ENCODE data around the gene ARHGEF4.

ARHGEF4 gene

GRCh38 chr2:131026919-131027318, 190.2 kb downstream of the ARHGEF4 start:
- peaks cover 0 to 2% of the 10 kb centered on the region in 2 donors for H3K27me3 ChIP-seq
- H3K36me3 ChIP-seq, result no peaks in the 10 kb centered on the region
- TF ChIP-seq, protein P1, sequence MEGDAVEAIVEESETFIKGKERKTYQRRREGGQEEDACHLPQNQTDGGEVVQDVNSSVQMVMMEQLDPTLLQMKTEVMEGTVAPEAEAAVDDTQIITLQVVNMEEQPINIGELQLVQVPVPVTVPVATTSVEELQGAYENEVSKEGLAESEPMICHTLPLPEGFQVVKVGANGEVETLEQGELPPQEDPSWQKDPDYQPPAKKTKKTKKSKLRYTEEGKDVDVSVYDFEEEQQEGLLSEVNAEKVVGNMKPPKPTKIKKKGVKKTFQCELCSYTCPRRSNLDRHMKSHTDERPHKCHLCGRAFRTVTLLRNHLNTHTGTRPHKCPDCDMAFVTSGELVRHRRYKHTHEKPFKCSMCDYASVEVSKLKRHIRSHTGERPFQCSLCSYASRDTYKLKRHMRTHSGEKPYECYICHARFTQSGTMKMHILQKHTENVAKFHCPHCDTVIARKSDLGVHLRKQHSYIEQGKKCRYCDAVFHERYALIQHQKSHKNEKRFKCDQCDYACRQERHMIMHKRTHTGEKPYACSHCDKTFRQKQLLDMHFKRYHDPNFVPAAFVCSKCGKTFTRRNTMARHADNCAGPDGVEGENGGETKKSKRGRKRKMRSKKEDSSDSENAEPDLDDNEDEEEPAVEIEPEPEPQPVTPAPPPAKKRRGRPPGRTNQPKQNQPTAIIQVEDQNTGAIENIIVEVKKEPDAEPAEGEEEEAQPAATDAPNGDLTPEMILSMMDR (IDR thresholded peaks at IDR 0.05), result no peak
- H3K9me3 ChIP-seq, result peaks cover 0 to 7% (median 0%) of the 10 kb centered on the region in 3 donors
- no peak for DNase-seq
- no peak overlapping the region for H3K27ac ChIP-seq
- H3K4me1 ChIP-seq, result no peaks in the 10 kb centered on the region
- no peak overlapping the region for H3K4me3 ChIP-seq
- intact Hi-C loops (cut with DNase I; ENCODE audit: low total_unique reads), result no loop called here

DNA sequence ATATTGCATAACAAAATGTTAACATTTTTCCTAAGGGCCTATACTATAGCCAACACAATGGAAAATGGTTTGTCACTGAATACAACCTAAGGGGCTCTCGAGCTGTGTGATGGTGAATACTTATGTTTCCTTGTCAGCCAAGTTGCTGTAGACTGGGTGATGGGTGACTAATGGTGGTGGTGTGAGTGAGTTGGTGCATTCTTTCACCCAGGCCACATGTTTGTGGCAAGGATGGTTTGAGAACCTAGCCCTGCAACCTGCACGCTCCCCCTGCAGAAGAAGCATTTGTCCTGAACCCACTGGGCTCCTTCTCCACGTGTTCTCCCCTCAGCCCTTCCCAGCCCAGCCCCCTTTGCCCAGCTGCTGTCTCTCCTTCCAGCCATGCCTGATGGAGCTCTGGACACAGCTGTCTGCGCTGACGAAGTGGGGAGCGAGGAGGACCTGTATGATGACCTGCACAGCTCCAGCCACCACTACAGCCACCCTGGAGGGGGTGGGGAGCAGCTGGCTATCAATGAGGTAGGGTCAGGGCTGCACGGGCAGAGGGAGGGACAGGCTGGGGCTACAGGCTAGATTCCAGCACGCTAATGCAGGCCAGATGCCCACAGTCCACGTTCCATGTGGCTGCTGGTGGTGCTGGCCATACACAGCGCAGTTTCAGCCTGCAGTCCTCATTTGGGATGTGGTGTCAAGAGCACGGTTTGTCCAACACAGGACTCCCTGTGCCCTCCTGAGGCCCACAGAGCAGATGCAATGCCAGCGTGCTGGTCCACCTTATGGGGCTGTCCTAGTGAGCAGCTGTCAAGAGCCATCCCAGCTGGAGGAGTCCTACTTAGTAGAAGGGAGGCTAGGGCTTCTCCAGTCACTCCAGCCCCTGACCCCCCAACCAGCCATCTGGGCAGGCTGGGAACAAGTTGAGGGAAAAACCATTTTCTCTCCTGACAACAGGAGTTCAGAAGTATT, 191.1 kb downstream of the ARHGEF4 start:
- Histone ChIP-seq H3K27me3 (peaks cover 0 to 2% of the 10 kb centered on the region in 2 donors), H3K4me3 (no peak overlapping the region), H3K4me1 (no peaks in the 10 kb centered on the region), H3K9me3 (peaks cover 0 to 7% (median 0%) of the 10 kb centered on the region in 3 donors), H3K36me3 (no peaks in the 10 kb centered on the region), H3K27ac (no peak overlapping the region)
- TF ChIP-seq, protein P1 (IDR thresholded peaks at IDR 0.05), result no peak
- DNase-seq, result peak in 1 of 2 donors; percentile 52
- intact Hi-C loops (cut with DNase I; ENCODE audit: low total_unique reads), result no loop called here

GRCh38 chr2:131029812-131030211, 193.1 kb downstream of the ARHGEF4 start:
- Histone ChIP-seq H3K27me3 (peaks cover 0 to 9% of the 10 kb centered on the region in 2 donors), H3K9me3 (peaks cover 0 to 7% (median 0%) of the 10 kb centered on the region in 3 donors), H3K36me3 (no peaks in the 10 kb centered on the region), H3K4me1 (peaks cover 0 to 10% (median 7%) of the 10 kb centered on the region in 4 donors), H3K27ac (no peak overlapping the region), H3K4me3 (no peak overlapping the region)
- TF ChIP-seq, protein P1 (IDR thresholded peaks at IDR 0.05), result no peak
- DNase-seq, result no peak
- intact Hi-C loops (cut with DNase I; ENCODE audit: low total_unique reads), result no loop called here

GRCh38 chr2:131030478-131030971, 193.8 kb downstream of the ARHGEF4 start:
- peak in 1 of 2 donors; percentile 55 for DNase-seq
- H3K27me3 ChIP-seq, result peaks cover 0 to 14% of the 10 kb centered on the region in 2 donors
- H3K4me1 ChIP-seq, result peaks cover 0 to 16% (median 11%) of the 10 kb centered on the region in 4 donors
- intact Hi-C loops (cut with DNase I; ENCODE audit: low total_unique reads), result no loop called here
- no peaks in the 10 kb centered on the region for H3K36me3 ChIP-seq
- TF ChIP-seq, protein P1 (IDR thresholded peaks at IDR 0.05), result no peak
- H3K27ac ChIP-seq, result no peak overlapping the region
- peaks cover 0 to 7% (median 0%) of the 10 kb centered on the region in 3 donors for H3K9me3 ChIP-seq
- no peak overlapping the region for H3K4me3 ChIP-seq

DNA sequence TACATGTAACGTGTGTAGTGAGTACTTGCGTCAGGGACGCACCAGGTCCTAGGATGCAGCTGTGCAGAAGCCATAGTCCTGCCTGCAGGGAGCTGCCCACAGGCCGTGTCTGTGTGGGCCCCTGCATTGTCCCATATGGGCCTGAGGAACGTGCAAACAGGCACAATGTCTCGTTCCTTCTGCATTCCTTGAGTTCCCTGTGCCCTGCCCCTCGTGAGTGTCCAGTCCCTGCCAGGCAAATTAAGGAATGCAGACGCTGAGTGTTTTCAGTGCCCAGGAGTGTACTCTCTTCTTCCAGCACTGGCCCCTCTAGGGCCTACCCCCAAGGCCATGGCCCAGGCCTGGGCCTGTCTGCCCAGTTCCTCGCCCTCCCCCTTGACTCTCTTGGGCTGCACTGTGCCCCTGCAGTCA, 194.7 kb downstream of the ARHGEF4 start:
- Histone ChIP-seq H3K4me3 (no peak overlapping the region), H3K9me3 (peaks cover 0 to 7% (median 0%) of the 10 kb centered on the region in 3 donors), H3K27ac (no peak overlapping the region), H3K27me3 (peaks cover 0 to 19% of the 10 kb centered on the region in 2 donors), H3K4me1 (peaks cover 0 to 22% (median 14%) of the 10 kb centered on the region in 4 donors), H3K36me3 (no peaks in the 10 kb centered on the region)
- intact Hi-C loops (cut with DNase I; ENCODE audit: low total_unique reads), result no loop called here
- TF ChIP-seq, protein P1 (IDR thresholded peaks at IDR 0.05), result no peak
- no peak for DNase-seq
